HG02870 (cell line): ENCODE results near the gene DCTN4.
"Not testable (repeated sequence)": the region's sequence is repeated elsewhere in the genome, so short reads cannot be mapped to it uniquely, and the experiment has no call there.

Source experiments
- ATAC-seq: cut with Tn5 transposase; IDR thresholded peaks from one replicate; pipeline ENCODE4 v1.9.1; 2021; ENCODE audit warnings: mild to moderate bottlenecking, moderate library complexity; ENCODE audit not compliant: unreplicated experiment

Gene DCTN4

GRCh38 chr5:150758531-150759333 is at the start of gene DCTN4:
TSS of gene DCTN4 (minus strand) at chr5:150759017. CDS start at chr5:150758993, 24 bp downstream.
- ATAC-seq = peak; percentile 95

DNA sequence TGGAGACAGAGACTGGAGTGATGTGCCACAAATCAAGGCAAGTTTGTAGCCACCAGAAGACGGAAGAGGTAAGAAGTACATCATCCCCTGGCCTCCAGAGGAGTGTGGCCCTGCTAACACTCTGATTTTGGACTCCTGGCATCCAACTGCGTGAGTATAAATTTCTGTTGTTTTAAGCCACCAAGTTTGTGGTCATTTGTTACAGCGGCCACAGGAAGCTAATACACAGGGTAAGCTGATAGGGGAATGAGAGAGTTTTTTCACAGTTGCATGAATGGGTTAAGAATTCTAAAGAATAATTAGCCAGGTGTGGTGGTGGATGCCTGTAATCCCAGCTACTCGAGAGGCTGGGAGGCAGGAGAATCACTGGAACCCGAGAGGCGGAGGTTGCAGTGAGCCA is 45.6 kb upstream of the DCTN4 start:
- ATAC-seq = no peak

GRCh38 chr5:150801117-150801927 is 42.5 kb upstream of the DCTN4 start:
- peak; percentile 52 for ATAC-seq

GRCh38 chr5:150797384-150797783 is 38.6 kb upstream of the DCTN4 start:
- ATAC-seq = no peak

DNA sequence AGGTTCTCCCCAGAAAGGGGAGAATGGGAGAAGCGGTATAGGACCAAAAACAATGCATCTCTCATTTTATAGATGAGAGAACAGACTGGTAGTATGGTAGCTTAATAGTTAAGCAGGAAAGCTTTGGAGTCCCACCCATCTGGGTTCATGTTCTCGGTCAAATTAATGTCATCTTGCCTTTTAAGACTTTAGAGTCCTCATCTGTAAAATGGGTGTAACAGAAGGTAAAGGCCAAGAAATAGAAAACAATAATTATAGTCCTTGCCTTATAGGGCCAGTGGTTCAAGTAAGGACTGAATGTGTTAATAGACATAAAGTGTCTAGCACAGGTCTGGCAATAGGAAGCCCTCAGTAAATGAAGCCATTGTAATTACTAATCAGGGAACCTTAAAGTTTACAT is 36.1 kb upstream of the DCTN4 start:
- no peak for ATAC-seq

DNA sequence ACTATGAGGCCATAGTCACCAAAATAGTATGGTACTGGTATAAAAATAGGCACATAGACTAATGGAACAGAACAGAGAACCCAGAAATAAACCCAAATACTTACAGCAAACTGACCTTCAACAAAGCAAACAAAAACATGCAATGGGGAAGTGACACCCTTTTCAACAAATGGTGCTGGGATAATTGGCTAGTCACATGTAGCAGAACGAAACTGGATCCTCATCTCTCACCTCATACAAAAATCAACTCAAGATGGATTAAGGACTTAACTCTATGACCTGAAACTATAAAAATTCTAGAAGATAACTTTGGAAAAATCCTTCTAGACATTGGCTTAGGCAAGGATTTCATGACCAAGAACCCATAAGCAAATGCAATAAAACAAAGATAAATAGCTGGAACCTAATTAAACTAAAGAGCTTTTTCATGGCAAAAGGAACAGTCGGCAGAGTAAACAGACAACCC is 34.6 kb upstream of the DCTN4 start:
- not testable (repeated sequence) for ATAC-seq

GRCh38 chr5:150791536-150791935 is 32.7 kb upstream of the DCTN4 start:
- no peak for ATAC-seq

- ATAC-seq = peak; percentile 98
Observed at GRCh38 chr5:150789943-150790611, 31.3 kb upstream of the DCTN4 start.

DNA sequence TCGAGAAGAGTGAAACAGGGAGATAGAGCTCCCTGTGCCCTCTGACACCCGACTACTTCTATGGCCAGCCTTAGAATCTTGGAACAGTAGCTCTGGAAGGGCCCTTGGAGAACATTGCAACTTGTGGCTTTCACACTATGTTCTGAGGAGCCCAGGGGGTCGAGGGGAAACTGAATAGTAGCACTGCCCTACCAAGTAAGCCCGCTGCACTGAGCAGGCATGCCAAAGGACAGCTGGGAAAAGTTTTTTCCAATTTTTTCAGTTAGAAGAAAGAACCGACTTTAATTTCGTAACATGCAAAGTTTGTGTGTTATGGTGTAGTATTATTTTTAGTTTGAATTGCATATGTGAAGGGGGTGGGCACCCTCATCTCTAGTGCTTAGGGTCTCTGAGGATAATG is 30.6 kb upstream of the DCTN4 start:
- ATAC-seq = no peak

DNA sequence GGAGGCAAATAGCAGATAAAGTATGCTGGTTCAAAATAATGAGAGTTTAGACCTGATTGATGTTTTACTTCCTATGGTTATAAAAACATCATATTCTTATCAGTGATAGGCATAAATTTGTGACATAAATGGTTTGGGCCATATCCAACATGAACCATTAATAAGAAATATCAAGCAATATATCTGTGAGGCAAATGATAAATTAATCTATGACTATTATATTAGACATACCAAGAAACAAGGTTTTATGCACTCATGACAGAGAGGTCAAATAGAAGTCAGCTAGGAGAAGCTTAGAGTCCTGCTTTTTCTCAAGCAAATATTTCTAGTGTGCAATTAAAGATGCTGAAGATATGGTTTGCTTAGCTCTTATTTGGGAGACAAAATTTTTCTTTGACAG is 30.2 kb upstream of the DCTN4 start:
- no peak for ATAC-seq

DNA sequence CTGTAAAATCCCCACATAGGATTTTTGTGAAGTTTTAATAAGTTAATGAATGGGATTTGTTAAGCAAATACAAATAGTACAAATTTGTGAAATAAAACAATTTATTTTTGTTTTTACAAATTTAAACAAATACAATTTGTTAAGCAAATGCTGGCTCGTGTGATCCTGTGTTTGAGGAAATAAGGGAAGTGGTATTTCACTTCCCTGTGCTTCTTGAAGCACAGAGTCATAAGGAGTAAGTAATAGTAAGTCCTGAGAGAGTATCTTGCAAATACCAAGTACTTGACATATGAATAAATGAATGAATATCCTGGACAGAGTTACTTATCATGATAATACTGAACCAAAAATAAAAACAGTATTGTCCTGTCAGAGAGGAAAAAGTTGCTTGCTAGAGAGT is 28.8 kb upstream of the DCTN4 start:
- no peak for ATAC-seq

DNA sequence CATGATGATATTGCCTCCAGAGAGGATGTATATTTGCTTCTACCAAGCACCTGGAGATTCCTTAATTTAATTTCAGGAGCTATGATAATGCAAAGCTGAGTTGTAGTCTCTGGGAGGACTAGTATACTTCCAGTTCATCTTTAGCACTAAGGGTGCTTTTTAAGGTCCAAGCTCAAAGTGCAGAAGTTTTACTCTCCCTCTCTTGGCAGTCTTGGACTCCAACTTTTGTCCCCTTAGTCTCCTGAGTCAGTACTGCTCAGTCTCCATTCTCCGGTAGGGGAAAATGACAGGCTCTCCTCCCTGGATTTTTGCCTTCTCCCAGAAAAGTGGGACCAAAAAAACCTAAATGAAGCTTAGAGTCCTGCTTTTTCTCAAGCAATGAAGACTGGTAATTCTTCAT is 28.1 kb upstream of the DCTN4 start:
- no peak for ATAC-seq

DNA sequence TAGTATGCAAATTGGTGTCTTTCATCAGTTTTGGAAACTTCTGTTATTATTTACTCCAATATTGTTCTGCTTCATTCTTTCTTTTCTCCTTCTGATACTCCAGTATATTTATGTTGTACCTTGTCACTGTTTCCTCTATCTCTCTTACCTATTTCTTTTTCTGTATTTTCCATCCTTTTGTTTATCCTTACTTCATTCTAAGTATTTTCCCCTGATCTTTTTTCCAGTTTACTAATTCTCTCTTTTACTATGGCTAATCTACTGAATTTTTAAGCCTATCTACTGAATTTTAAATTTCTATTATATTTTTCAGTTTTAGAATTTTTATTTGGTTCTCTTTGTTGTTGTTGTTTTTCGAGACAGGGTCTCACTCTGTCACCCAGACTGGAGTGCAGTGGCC is 27.1 kb upstream of the DCTN4 start:
- no peak for ATAC-seq

DNA sequence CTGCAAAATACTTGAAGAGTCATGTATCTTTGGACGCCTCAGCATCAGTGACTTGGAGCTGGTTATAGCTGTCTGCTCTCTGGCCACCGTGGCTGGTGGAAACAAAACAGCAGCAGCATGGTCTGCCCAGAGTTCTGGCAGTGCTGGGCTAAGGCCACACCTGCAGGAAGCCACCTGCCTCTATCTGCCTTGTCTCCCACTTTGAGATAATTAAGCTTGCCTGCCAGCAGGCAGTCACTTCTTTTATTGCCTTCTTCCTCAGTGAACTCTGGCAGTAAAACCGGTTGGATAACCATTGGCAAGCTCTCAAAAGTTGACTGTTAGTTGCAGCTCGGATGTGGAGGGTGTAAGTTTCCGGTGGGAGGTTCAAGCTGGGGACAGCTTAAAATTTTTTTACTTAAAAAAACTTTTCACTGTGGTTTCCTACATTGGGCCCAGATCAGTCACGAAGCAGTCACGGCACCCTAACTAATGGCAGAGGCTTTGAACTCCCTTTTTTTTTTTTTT is 24.7 kb upstream of the DCTN4 start:
- peak; percentile 38 for ATAC-seq

DNA sequence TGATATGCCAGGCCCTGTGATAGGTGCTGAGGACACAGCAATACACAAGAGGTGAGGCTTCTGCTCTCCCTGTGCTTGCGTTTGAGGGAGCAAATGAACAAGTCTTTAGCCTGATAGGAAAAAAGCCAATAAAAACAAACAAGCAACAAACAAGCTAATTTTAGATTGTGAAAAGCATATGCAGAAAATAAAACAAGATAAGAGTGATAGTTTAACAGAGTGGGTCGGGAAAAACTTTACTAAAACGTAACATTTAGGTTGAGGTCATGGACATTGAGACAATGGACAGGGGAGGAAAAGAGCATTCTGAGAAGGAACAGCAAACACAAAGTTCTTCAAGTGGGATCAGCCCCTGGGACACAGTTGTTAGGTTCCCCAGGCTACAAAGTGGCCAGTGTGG is 24.0 kb upstream of the DCTN4 start:
- ATAC-seq = no peak

GRCh38 chr5:150781706-150782614 is 23.1 kb upstream of the DCTN4 start:
- ATAC-seq = no peak

DNA sequence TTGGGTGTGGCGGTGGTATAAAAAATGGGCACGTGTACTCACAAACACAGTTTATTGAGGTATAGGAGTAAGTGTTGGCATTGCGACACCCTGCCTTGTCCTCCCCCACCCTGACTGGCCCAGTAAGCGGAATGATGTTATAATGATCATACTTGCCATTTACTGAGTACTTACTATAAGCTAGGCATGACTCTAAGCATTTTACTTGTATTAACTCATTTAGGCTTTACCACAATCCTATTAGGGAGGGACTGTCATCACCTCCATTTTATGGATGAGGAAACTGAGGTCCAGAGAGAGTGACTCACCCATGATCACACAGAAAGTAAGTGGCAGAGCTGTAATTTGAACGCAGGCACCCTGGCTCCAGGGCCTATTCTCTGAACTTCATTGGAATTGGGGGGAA is 22.0 kb upstream of the DCTN4 start:
- ATAC-seq = no peak

- peak; percentile 62 for ATAC-seq
Observed at GRCh38 chr5:150780187-150780692, 21.4 kb upstream of the DCTN4 start.

GRCh38 chr5:150779397-150780186 is 20.8 kb upstream of the DCTN4 start:
- ATAC-seq = peak; percentile 8
